ENCODE results near the gene FRZB.

Gene FRZB

DNA sequence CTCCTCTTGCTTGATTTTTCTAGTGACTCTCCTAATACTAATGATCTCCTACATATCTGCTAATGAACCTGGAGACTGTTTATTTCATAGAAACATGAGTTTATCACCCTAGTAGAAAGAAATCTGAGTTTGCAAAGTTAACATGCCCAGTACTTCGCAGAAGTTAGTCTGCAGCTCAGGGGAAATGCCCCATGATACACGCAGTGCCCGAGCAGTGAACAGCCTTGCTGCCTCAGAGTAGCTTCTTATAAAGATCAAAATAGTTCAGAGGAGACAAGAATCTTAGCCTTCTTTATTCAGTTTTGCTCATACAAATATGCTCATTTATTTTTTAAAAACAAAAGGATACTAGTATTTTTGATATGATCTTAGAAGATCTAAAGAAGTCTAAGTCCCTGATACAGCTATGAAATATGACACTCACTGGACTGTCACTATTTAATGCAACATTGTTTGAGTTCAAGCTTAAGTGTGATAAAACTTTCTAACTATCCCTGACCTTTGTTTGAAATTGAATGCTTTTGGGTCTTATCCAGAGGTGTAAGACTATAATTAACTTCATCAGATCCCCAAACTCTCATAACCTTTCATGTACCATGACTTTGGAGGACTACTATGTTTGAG lies 20.5 kb downstream of the FRZB start:
- no peak for DNase-seq (ENCODE audit: low read depth, low spot score)

DNA sequence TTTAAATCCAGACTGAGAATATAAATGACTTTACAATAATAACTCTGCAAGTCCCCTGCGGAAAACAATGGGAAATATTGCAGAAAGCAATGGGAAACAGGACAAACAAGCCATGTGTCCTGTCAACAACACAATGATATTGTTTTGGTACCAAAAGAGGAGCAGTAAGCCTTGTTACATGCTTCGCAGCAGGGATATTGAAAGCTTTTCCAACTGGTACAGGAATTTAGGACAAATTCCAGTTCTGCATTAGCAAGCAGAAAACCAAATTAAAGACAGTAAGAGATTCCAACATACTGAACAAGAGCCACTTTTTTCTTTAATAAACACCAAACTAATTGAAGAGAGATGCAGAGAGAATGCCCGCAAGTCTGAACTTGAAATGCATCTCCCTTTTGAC lies 30.0 kb downstream of the FRZB start:
- DNase-seq (ENCODE audit: low read depth, low spot score): no peak

- no peak for DNase-seq (ENCODE audit: low read depth, low spot score)
Measured at GRCh38 chr2:182834293-182834692, 32.1 kb downstream of the FRZB start.

GRCh38 chr2:182833084-182833854 lies 33.2 kb downstream of the FRZB start:
- no peak for DNase-seq (ENCODE audit: low read depth, low spot score)

DNA sequence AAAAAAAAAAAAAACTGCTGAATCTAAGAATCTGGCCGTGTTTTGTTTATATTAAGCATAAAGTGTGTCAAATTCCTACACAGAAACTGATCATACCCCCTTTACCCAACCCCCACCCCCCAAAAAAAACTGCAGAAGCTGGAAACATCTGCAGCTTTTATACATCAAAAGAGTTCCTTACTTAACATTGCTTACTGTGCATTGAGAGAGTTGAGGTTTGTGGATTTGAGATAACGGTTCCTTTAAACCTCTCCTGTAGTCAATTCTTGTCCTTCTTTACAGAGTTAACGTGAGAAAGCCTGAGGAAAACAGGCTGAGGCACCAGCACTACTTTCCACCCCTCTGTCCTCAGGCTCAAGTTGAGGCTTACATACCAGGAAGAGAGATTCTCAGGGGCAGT lies 34.5 kb downstream of the FRZB start:
- no peak for DNase-seq (ENCODE audit: low read depth, low spot score)

DNA sequence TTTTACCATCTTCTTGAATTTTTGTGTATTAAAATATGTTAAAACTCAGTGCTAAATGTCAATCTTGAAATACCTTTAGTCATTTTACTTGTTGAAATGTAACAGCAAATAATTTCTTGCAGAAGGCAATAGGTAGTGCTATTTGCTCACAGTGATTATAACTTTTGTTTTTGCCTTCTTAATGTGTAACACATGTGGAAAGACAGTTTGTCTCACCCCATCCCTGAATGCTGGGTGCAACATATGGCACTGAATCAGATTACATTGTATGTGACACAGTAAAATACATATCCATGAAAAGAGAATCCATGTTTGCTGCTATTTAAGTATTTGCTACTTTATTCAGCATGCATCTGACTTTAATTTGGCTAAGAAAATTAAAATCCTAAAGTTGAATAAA lies 35.3 kb downstream of the FRZB start:
- no peak for DNase-seq (ENCODE audit: low read depth, low spot score)

DNA sequence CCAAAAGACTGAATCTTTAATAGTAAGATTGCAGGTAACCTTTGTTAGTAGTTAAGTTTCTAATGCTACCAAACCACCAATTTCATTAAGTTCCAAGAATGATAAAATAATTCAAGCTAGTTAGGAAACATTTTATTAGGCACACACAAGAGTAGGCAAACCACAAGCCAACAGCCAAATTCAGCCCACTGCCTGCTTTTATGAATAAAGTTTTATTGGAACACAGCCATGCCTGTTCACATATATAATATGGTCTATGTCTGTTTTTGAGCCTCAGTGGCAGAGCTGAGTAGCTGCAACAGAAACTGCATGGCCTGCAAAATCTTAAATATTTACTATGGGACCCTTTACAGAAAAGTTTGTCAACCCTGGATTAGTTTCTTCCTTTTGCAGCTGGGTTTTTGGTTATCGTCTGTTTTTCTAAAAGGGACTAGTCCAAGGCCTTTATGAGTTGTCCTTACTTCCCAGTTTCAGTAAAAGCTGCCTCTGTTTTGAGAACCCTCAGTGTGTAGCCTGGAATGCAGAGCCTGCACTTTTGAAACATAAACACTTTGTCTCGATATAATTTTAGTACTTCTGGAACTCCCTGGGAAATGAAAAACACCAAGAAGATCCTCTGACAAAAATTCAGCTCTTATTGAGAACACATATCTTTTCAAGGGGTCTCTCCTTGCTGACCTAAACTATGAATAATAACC lies 39.1 kb downstream of the FRZB start:
- DNase-seq (ENCODE audit: low read depth, low spot score): peak; percentile 56

GRCh38 chr2:182826496-182826895 lies 39.9 kb downstream of the FRZB start:
- no peak for DNase-seq (ENCODE audit: low read depth, low spot score)

GRCh38 chr2:182826064-182826463 lies 40.4 kb downstream of the FRZB start:
- no peak for DNase-seq (ENCODE audit: low read depth, low spot score)

GRCh38 chr2:182824767-182825158 lies 41.7 kb downstream of the FRZB start:
- no peak for DNase-seq (ENCODE audit: low read depth, low spot score)

- DNase-seq (ENCODE audit: low read depth, low spot score): no peak
Measured at GRCh38 chr2:182824056-182824766, 42.2 kb downstream of the FRZB start.

DNA sequence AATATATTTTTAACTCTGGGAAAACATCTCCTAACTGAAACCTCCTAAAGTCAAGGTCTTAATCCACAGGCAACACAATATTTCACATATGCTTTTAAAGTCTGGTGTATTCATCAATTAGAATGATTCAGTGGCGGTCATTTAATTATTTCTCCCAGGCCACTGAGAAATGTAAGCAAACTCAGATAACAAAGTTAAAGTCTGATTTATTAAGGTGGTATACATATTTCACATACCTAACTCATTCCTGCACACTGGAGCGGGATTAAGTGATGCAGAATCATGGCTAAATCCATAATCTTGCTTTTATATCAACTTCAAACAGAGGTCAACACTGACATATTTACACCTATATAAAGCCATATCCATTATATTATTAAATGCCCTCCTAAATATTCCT lies 43.7 kb downstream of the FRZB start:
- no peak for DNase-seq (ENCODE audit: low read depth, low spot score)

- no peak for DNase-seq (ENCODE audit: low read depth, low spot score)
Measured at GRCh38 chr2:182821182-182821581, 45.3 kb downstream of the FRZB start.

- no peak for DNase-seq (ENCODE audit: low read depth, low spot score)
Measured at GRCh38 chr2:182819412-182819811, 47.0 kb downstream of the FRZB start.

DNA sequence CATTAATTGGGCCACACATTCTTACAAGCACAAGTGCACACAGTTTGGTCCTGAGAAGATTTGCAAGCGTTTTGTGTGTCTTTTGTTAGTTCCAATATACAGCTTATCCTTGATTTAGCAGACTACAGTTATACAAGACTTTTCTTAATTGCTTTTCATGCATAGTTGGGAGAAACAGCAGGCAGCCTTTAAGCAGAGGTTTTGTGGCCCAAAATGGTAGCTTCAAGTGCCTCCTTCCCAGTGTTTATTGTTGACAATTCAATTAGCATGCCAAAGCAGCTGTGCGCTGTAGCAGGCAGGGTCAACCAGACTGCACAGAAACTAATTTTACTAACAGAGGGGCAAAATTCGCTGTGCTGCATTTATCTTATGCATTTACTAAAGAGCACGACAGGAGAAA lies 47.5 kb downstream of the FRZB start:
- DNase-seq (ENCODE audit: low read depth, low spot score): no peak

DNA sequence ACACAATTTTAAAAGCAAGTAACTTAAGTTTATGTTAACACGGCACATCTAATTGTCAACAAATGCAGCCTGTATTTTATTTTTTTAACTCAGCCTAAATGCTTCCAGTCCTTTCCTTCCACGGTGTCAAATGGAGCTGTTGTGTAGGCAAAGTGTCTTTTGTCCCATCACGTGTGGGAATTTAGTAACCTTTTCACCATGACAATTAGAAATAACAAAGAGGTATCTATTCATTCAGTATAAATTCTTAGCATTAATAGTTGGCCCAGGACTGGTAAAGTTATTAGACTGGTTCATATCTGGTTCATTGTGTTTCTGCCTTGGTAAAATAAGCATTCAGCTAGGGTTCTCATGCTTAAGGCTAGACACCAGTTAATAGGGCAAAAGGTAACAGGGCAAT lies 47.9 kb downstream of the FRZB start:
- no peak for DNase-seq (ENCODE audit: low read depth, low spot score)

- DNase-seq (ENCODE audit: low read depth, low spot score): no peak
Measured at GRCh38 chr2:182817558-182817957, 48.9 kb downstream of the FRZB start.

DNA sequence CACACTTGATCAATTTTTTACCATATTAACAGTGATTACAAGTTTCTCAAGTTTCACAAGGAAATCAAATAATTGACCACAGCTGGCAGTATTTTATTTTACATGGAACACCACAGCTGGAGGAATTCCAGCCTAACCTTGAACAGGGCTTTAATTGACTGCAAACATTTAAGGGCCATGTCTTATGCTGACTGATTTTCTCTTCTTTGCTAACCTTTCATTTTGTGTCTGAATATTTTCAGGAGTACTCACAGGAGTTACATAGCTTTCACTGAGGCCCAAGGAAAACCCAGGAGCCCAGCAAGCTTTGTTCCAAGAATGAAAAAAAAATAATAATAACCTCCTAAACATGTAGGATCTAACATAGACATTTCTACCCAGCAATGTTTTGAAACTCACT lies 49.6 kb downstream of the FRZB start:
- DNase-seq (ENCODE audit: low read depth, low spot score): no peak

DNA sequence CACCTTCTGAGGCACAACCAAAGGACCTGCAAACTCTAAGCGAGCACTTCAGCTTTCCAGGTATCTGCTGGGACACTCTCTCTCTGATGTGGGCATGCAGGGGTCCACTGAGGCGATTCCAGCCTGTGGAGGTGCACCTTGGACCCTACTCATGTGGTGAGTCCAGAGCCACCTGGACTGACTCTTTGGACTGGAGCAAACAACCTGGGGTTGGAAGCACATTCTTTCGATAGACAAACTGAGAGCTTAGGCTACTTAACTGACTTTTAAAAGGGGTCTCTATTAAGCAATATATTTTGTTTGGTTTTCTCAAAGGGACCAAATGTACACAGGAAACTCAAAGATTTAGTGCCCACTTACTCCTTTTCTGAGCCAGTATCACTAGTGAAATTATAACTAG lies 51.6 kb downstream of the FRZB start:
- no peak for DNase-seq (ENCODE audit: low read depth, low spot score)

DNA sequence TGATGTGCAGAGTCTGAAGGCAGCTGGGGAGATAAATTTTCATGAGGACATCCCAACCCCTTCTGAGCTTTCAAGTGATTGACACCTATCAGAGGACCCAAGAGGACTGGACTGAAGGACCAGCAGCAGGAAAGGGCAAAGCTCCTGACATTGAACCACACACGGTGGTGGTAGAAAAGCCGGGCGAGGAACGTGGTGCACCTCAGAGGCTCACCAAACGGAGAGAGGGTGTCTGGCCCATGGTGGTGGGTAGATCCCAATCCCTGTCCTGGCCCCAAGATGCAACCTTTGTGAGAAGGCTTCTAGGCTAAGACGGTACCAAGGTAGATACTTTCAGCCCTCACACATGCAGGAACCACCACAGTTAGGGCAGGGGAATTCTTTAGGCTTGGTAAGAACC lies 52.1 kb downstream of the FRZB start:
- DNase-seq (ENCODE audit: low read depth, low spot score): no peak

DNA sequence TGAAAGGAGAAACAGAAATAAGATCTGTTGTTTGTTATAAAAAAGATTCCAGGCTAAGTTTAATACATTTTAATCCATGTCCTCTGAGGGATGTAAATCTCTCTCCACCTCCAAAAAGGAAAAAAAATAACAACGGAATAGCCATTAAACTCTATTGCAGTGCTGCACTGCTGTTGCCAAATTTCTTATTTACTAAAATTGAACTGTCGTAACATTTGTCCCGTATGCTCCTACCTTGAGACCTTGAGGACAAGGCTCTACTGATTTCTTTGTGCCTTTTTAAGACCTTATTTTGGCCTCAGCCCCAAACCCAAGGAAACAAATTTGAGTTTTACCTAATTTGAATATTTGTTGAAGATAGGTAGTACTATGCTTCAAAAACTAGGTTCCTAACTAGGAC lies 56.4 kb downstream of the FRZB start:
- DNase-seq (ENCODE audit: low read depth, low spot score): no peak

DNA sequence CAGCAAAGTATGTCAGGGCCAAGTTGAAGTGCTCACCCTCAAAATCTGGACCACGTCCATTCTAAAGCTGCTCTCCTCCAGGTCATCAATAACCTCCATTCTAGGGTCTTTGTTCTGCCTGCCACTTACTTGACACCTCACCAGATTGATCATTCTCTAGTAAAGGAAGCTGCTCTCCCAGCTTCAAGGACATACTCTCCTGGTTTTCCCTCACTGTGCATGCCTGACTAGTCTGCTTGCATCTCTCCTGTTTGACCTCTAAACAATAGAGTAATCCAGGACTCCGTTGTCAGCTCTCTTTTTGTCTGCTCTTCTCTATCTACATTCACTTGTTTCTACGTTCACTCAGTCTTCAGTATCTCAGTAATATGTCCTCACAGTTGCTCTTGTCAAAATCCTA lies 59.1 kb downstream of the FRZB start:
- no peak for DNase-seq (ENCODE audit: low read depth, low spot score)

All from smooth muscle cell of the brain vasculature (primary cell).